Breast epithelium (tissue), 3 donors: ENCODE results near the gene MAEL.

Experiments
- CTCF ChIP-seq, 3 donors: fragments of 450-650 bp; IDR thresholded peaks; one replicate each; pipeline ENCODE4 v1.5.1; 2016 to 2017; ENCODE audit warnings: antibody characterized with exemption in 3 of 3, mild to moderate bottlenecking in 3 of 3, moderate library complexity in 3 of 3
- POLR2A ChIP-seq: fragments of 450-650 bp; IDR thresholded peaks from one replicate; pipeline ENCODE4 v1.6.1; 2016; ENCODE audit warnings: antibody characterized with exemption, mild to moderate bottlenecking, moderate library complexity

- no peak for TF ChIP-seq CTCF (IDR thresholded peaks at IDR 0.05)
- no peak for TF ChIP-seq POLR2A
These were observed 10.0 kb downstream of the MAEL start for GRCh38 chr1:166999075-166999474.
